Measurements from ENCODE around the gene IZUMO2. TPM values are rescaled to one million over a fixed set of nuclear protein-coding genes. Genes with fewer than 3 reads are reported as not detected.

IZUMO2 gene
- total RNA-seq, result not detected in 2 replicates

DNA sequence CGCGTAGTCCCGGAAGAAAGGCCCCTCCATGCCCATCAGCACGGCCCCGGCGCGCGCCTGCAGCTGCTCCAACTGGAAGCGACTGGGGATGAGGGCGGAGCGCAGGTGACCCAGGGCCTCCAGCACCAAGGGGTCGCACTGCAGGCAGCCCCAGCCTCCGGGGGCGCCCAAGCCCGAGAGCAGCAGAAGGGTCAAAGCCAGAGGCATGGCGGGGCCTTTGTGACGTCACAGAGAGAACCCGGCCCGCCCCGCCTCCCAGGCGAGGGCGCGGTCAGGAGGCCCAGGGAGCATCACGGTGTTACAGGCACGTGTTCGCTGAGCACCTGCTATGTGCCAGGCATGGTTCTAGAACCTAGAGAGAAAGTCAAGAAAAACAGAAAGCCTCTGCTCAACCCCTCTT, at the start of gene IZUMO2:
Gene IZUMO2, minus strand, starts transcription at position 294 of the 400 bp plus-strand sequence. Its CDS starts 87 bp downstream, at position 207.
- no peak for DNase-seq (ENCODE audit: low read depth, low spot score)

DNA sequence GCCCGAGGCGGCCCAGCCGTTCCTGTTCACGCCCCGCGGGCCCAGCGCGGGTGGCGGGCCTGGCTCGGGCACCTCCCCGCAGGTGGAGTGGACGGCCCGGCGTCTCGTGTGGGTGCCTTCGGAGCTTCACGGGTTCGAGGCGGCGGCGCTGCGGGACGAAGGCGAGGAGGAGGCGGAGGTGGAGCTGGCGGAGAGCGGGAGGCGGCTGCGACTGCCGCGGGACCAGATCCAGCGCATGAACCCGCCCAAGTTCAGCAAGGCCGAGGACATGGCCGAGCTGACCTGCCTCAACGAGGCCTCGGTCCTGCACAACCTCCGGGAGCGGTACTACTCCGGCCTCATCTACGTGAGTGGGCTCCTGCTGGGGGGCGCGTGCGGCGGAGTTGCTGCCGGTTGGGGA, 47.3 kb upstream of the IZUMO2 start:
- DNase-seq (ENCODE audit: low read depth, low spot score), result no peak

DNA sequence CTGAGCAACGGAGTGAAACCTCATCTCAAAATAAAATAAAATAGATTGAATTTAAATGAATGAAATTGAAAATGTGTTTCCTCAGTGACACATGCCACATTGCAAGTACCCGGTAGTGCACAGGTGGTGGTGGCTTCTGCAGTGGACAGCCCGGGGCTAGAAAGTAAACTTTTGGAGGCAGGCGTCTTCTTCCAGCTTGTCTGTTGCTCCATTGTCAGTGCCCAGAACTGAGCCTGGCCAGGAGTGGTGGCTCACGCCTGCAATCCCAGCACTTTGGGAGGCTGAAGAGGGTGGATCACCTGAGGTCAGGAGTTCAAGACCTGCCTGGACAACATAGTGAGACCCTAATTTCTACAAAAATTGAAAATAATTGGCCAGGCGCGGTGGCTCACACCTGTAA, 46.0 kb upstream of the IZUMO2 start:
- no peak for DNase-seq (ENCODE audit: low read depth, low spot score)

DNA sequence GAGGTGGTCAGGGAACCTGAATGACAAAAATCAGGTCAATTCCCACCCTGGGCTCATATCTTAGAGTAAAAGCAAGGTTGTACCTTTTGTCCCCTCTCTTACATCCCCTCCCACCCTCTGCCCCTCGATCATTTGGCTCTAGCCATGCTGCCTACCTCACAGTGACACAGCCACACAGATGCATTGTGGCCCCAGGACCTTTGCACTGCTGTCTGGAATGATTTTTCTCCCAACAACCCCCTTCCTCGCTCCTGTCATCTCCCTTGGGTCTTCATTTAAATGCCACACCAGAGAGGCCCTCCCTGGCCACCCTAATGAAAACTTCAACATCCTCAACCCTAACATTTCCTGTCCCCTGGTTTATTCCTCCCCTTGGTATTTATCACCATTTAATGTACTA, 44.6 kb upstream of the IZUMO2 start:
- no peak for DNase-seq (ENCODE audit: low read depth, low spot score)

DNA sequence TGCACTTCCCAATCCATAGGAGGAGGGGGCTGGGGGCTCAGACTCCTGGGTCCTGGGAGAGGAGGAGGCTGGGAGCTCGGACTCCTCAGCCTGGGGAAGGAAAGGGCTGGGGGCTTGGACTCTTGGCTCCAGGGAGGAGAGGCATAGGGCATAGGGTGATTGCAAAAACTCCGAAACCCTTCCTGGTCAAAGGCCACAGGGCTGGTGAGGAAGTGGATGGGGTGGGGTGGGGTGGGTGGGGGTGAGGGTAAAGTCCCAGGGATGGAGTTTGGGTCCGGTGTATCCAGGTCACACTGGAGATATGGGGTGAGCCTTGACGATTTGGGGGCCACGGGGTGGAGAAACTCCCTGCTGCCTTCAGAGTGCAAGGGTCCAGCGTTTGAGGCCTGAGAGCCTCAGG, 43.1 kb upstream of the IZUMO2 start:
- no peak for DNase-seq (ENCODE audit: low read depth, low spot score)

DNA sequence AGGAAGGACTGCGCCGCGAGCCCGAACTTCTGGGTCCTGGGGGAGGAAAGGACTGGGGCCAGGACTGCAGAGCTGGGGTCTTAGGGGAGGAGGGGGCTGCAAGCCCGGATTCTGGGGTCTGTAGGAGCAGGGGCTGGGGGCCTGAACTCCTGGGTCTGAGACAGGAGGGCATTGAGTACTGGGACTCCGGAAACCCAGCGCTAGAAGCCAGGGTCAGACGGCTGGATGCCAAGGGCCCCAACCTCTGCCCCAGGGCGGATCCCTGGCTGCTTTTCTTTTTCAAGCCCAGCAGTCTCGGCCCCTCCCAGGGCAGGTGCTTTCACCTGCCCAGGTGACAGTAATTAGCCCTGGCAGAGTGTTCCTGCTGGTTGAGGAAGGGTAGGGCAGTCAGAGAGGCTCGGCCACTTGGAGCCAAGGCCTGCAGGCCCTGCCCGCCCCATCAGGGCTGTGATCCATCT, 42.6 kb upstream of the IZUMO2 start:
- DNase-seq (ENCODE audit: low read depth, low spot score), result no peak

DNA sequence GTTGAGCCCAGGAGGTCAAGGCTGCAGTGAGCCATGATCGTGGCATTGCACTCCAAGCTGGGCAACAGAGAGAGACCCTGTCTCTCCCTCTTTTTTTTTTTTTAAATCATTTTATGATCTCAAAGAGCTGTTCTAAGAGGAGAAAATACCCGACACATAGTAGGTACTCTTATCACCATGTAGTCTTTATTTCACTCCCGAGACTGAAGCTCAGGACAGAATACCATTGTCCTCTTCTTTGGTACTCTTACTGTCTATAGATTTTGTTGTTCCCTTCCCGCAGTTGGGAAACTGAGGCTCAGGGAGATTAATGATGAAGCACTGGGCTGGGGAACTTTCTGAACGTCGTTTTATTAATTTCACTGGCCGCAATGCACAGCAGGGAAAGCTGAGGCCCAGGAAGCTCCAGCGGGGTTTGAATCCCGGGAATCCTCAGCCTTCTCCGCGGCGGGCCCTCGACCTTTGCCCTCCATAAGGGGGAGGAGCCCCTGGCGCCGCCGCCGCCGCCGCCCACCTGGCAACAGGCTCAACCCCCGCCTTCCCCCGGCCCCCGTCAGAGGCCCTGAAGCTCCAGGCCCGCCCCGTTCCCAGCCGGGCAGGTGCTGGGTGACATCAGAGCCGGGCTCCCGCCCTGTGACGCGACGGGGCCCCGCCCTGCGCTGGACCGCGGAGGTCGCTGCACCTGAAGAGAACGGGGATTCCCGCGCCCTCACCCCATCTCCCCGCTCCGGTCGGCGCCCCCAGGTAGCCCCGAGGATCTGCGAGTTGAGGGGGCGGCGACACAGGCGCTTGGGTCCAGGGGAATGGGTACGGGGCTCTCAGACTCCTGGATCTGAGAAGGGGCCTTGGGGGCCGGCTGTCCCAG, 42.0 kb upstream of the IZUMO2 start:
- DNase-seq (ENCODE audit: low read depth, low spot score), result no peak

DNA sequence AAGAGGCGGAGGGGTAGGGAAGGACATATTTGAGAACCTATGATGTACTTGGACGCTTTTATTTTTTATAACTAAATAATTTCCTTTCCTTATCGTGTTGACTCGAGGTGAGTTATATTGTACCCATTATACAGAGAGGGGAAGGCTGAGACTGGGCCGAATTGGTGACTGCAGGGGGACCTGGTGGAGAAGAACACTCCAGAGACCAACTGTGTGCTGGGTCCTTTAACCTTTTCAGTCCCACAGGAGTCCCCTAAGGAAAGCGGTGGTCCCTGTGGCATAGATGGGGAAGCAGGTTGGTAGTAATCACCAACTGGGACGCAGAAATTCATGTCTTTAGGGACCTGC, 41.0 kb upstream of the IZUMO2 start:
- DNase-seq (ENCODE audit: low read depth, low spot score), result no peak

DNA sequence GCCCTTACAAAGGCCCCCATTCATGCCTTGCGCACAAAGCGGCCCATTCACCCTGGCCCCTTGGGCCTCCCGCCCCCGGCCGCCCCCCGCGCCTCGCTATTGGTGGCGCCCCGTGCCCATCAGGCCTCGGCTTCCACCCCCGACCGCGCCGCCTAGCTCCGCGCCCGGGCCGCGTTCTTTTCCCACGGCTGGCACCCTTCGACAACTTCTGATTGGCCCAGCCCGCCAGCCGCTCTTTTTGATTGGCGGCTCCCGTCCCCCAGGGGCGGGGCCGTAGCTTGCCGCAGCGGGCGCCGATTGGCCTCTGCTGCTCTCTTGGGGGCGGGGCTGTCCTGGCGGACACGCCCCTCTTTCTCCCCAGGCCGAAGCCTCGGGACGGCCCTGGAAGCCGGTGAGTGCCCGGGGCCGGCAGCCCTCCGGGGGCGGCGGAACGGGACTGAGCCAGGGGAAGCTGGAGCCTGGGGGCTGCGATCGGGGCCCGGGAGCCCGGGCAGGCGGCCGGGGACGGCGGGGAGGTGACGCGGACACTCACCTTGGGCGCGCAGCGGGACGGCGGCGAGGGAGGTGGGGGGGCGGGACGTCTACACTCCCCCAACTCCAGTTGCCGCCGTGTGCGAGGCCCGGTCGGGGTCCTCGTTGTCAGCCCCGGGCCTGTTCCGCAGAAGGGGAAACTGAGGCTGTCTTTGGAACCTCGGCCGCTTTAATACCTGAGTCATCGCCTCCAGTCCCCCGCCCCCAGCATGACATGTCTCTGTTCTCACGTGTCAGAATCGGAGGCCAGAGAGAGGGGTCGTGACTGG, 40.4 kb upstream of the IZUMO2 start, which contains the start of gene MYH14:
Gene MYH14, plus strand, starts transcription at position 342 of the 800 bp plus-strand sequence. CDS start 6,744 bp downstream, outside the sequence.
- peak; percentile 19 for DNase-seq (ENCODE audit: low read depth, low spot score)

DNA sequence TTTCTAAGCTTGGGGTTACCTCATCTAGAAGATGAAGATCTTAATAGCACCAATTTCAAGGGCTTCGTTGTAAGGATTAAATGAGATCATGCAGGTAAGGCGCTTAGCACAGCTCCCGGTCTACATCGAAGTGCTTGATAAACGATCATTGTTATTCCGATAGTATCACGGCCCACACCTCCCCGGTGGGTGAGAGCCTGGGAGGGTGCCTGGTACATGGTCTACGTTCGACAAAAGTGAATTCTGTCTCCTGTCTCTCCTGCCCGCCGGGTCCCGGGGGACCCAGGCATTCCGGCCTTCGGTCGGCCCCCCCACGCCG, 39.8 kb upstream of the IZUMO2 start:
- DNase-seq (ENCODE audit: low read depth, low spot score), result no peak

DNA sequence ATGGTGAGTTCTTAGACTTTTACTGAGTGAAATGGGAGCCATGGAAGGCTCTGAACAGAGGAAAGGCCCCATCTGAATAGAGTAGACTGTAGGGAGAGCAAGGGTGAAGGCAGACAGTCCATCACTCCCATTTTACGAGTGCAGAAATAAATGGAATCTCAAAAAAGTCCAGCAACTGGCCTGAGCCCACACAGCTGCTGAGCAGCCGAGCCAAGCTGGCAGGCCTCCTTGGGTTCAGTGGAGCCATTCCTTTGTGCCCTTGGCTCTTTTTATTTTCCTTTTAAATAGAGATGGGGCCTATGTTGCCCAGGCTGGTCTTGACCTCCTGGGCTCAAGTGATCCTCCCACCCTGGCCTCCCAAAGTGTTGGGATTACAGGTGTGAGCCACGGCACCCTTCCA, 39.3 kb upstream of the IZUMO2 start:
- DNase-seq (ENCODE audit: low read depth, low spot score), result no peak

DNA sequence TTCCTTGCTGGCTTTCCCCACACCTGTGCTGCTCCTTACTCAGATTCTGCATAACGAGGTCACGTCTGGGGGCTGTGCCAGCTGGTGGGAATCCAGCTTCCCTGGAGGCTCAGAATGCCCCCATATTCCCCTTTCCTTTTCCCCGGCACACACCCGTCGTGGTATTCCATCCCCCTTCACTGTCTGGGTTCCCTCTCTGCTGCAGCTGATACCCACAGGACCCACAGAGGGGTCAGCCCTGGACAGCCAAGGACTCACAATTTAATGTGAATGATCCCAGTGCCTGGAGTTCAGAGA, 36.1 kb upstream of the IZUMO2 start:
- DNase-seq (ENCODE audit: low read depth, low spot score), result no peak

DNA sequence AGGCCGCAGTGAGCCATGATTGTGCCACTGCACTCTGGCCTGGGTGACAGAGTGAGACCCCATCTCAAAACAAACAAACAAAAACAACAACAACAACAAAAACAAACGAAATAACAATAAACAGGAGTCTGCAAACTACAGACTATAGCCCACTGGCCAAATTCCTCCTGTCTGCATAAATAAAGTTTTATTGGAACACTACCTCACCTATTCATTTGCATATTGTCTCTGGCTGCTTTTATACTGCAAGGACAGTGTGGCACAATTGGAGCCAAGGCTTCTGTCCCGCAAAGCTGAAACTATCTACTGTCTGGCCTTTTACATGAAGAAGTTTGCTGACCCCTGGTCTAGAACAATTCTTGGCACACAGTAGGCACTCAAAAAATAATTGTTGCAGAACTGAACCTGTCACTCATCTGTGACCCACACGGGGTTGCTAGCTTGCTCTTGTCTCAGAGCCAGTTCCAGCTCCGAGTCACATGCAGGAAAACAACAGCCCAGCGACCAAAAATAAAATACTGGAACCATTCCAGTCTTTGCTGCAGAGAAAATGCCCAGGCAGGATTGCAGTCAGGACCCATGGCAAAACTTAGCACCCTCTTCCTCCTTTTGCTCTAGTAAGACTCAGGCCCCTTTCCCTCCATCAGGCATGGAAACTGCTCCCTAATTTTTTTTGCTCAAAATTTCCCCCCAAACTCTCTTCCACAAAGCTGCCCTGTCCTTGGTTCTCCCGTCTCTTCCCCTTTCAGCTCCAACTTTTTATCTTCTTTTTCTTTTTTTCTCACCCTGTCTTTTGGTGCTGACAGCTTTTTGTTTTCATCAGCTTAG, 35.6 kb upstream of the IZUMO2 start:
- DNase-seq (ENCODE audit: low read depth, low spot score), result no peak

DNA sequence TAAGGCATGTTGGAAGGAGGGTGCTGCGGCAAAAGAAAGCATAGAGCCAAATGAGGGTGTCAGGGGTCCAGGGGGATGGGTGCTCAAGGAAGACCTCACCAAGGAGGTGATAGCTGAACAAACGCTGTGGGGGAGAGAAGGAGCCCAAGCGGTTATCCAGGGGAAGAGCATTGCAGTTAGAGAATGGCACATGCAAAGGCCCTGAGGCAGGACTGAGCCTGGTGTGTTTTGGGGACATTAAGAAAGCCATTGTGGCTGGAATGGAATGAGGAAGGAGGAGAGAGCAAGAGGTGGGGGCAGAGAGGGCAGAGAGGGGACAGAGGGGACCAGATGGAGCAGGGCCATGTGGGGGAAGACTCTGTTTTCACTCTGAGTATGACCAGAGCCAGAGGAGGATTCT, 34.3 kb upstream of the IZUMO2 start:
- no peak for DNase-seq (ENCODE audit: low read depth, low spot score)

DNA sequence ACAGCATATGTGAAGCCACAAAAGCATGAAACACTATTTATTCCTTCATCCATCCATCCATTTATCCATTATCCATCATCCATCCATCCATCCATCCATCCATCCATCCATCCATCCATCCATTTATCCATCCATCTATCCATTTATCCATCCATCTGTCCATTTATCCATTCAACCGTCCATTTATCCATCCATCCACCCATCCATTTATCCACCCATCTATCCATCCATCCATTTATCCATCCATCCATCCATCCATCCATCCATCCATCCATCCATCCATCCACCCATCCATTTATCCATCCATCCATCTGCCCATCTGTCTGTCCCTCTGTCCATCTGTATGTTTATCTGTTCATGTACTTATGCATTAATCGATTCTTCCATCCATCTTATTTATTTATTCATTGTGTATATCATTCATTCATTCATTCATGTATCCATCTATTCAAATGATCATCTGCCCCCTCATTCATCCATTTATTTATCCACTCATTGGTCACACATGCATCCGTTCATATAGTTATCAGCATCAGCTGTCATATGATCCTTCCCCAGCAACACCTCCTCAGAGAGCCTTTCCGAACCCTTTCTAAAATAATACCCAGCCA, 33.3 kb upstream of the IZUMO2 start:
- no peak for DNase-seq (ENCODE audit: low read depth, low spot score)

DNA sequence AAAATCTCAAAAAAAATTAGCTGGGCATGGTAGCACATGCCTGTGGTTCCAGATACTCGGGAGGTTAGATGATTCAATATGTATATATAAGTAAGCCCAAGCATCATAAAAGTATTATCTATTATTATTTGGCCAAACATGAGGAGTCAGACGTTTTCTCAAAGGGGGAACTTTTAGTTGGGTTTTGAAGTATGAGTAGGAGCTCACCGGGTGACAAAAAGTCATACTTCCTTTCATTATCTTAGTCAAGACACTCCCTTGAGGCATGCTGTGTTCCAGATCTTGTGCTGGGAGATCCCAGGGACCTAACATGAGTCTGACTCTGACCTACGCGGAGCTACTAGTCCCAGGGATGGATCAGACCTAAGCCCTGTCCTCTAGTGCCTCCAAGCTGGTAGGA, 32.1 kb upstream of the IZUMO2 start:
- no peak for DNase-seq (ENCODE audit: low read depth, low spot score)

DNA sequence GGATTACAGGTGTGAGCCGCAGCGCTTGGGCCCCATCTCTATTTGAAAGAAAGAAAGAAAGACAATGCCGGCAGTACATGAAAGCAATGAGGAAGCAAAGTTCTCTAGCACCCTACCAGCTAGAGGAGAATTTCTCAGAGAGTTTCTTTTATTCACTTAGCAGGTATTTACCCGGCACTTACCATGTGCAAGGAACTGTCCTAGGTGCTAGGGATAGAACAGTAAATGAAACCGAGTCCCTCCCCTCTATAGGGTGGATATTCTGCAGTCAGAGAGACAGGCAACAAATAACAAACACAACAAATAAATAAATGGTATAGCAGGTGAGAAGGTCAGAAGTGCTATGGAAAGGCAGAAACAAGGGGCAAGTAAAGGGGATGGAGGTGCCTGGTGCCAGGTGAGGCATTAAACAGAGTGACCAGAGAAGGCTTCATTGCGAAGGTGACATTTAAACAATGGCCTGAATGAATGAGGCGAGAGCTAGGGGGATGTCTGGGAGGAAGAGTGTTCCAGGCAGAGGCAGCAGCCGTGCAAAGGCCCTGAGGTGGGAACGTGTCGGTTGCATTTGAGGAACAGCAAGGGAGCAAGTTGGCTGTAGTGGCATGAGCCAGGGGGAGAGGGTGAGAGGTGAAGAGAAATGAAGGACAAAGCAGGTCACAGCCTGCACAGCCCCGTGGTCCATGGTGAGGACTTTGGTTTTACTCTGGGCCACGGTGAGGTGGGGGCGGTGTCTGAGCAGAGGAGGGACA, 29.6 kb upstream of the IZUMO2 start:
- DNase-seq (ENCODE audit: low read depth, low spot score), result no peak

DNA sequence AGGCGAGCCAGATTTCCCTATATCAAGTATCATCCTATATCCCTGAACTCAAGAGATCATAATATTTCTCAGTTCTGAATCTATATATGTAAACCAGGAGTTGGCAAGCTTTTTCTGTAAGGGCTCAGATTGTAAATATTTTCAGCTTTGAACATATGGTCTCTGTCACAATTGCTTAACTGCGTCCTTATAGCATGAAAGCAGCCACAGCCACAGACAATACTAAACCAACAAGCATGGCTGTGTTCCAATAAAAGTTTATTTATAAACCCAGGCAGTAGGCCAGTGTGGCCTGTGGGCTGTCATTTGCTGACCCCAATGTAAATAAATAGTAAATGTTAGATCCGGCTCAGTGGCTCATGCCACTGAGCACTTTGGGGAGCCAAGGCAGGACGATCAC, 28.1 kb upstream of the IZUMO2 start:
- DNase-seq (ENCODE audit: low read depth, low spot score), result no peak

DNA sequence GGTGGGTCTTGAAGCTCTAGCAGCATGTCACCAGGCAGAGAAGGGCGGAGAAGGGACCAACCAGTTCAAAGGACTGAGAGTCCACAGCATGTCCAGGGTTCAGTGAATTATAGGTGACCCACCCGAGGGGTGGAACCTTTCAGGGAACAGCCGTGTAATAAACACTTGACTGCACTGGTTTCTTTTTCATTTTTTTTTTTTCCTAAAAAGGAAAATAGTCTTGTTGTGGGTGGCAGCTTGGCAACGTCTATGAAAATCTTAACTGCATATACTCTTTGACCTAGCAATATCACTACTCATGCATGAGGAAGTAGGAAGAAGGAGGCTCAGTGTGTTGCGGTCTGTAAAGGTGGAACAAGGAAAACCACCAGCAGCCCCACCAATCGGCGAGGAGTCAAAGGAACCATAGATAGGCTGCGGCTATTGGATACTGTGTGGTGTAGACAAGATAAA, 27.4 kb upstream of the IZUMO2 start:
- DNase-seq (ENCODE audit: low read depth, low spot score), result no peak

DNA sequence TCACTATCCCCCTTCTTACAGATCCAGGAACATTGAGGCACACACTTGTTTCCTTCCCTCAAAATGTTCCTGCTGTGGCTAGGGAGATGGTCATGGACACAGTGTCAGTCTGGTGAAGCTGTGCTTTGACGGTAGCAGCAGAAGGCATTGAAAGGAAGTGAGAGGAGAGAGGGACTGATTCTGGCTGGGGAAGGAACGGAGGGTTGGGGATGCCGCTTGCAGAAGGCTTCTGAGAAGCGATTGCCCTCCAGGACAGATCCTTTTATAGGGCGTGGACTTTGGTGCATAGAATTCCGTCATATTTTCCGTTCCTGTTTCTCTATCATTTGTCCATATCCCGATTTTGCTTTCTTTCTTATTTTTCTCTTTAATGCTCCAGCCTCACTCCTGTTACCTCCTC, 26.2 kb upstream of the IZUMO2 start:
- DNase-seq (ENCODE audit: low read depth, low spot score), result no peak

DNA sequence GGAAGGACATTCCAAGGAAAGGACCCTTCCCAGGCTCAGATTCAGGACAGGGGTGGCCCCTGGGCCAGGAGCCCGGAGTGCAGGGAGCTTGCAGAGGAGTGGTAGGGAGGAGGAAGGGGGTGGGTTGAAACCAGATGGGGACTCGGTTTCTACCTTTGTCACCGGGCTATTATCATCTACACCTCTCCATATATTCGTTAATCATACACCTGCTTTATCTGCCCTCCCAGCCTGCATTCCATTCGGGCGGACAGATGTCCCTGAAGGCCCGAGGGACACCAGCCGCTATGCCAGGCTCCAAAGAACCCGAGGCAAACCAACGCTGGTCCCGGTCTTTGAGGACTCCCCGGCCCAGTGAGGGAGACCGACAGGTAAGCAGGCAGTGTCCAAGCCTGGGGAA, 24.9 kb upstream of the IZUMO2 start:
- DNase-seq (ENCODE audit: low read depth, low spot score), result no peak
